Stimulated activated CD8-positive, alpha-beta memory T cell treated with anti-CD3 and anti-CD28 coated beads, Interleukin-15, amount 100 ng/mL, for 24 hours (primary cell): ENCODE measurements around the gene ING2.

Experiments
- DNase-seq: peaks from one replicate; pipeline ENCODE4 v3.0.0-alpha.2; 2020; ENCODE audit warnings: low read depth

Gene ING2

GRCh38 chr4:183499801-183500200, 5.1 kb upstream of the ING2 start:
- DNase-seq, result no peak

- DNase-seq, result peak; percentile 14
Measured at GRCh38 chr4:183503497-183504063, 1.3 kb upstream of the ING2 start.

DNA sequence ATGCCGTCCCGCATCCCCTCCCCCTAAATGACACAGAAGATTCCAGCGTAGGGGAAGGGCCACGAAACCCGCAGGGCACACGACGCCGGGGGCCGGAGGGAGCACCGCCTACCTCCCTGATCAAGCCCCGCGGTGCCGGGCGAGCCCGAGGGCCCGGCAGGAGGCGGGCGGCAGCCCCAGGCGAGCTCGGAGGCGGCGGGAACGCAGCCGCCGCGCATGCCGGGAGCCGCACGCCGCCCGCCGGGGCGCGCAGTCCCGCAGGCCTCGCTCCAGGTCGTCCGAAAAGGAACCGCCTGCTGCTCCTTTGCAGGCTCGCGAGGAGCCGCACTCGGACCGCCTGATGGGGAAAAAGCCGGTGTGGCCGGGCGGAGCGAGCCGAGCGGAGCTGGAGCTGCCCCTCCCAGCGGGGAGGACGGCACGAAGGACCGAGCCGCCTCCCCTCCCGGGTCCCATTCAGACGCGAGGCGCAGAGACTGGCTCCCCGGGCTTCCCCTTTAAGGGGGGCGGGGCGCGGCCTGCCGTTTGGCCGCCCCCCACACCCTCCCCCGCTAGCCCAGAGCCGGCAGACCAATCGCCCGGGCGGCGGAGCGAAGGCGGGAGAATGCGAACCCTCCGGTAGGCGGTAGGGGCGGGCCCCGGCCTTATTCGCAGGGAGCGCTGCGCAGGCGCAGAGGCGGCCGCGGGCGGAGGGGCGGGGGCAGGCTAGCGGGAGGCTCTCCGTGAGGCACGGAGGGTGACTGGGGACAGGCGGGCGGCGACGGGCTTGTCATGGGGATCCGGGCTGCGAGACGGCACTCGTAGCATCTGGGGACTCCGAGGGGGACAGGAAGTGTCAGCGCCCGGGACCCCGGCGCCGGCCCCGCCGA, 561 bp upstream of the ING2 start:
- DNase-seq, result peak; percentile 97

DNA sequence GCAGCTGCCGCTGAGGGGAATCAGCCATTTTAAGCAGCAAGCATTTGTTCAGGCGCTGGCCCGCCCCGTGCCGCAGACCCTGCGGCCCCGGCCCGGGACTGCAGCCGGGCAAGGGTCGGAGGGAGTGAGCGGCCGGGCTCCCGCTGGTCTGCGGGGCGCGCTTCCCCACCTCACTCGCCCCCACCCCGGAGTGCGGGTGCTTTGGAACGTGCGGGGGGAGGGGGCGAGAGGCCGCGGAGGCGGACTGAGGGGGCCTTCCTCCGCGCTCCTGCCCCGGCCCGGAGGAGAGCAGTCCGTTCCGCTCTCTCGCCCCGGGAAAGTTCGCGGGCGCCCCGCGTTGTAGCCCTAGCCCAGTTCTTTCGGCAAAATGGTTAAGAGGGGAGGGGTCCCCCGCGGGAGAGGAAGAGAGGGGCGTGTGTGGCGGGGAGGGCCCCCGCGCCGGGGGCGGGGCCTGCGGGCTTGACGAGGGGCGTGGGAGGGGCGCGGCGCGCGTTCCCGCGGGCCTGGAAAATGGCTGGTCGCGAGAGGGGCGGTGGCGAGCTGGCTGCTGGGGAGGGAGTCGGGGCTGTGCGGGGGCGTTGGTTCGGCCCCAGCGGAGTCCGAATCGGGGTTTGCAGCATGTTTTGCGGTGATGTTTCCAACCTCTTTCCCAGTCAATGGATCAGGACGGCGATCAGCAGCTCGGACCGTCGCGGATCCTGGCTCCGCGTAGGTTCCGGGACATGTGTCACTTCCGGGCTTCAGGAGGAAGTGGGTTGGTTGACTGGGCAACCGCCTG, 942 bp downstream of the ING2 start:
- peak; percentile 83 for DNase-seq

- no peak for DNase-seq
Measured at GRCh38 chr4:183506389-183506735, 1.5 kb downstream of the ING2 start.

DNA sequence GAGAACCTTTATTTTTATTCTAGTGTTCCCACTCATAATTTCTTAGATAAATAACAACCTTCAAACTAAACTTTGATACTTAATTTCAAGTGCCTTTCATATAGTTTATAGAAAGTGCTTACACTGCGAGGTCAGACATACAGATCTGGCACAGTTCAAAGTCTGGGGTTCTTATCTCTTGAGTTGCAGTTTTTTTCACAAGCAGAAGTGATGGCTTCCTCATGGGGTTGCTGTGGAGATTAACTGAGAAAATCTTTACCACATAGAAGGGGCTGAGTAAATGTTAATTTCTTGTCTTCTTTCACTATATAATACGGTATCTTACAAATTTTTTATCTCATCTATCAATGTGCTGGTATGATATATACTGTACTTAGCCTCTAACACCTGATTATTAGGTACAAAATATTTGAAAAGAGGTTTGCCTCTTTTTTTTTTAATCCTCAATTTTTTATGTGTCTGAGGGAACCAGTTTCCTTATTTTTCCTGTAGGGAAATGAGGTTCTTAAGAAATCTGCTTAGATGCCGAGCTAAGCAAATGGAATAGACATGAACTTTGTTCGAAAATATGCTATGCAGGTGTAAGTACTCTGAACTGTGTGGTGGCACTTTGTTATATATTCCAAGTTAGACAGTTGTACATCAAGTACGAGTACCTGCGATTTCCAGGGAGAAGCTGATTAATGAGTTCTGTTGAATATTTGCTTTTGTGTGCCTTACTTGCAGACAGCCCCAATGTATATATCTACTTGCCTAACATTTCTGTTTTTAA, 3.3 kb downstream of the ING2 start:
- no peak for DNase-seq

GRCh38 chr4:183508697-183509335, 4.0 kb downstream of the ING2 start:
- DNase-seq, result no peak

DNA sequence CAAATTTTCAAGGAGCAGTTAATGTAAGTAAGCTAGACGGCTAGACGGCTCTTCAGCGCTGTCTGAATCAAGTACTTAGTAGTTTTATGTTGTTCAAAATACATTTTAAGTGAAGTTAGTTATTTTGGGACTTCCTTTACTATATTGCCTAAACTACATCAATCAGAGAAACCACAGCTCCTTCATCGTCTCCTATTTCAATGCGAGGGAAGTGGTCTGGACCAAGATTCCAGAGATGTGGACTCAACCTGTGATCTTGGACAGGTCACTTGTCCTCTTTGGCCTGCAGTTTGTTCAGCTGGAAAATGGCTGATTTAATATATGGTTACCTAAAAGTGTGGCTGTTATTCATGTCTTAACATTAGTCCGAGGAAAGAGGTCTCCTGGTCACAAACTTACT, 10.6 kb downstream of the ING2 start:
- DNase-seq, result no peak

DNA sequence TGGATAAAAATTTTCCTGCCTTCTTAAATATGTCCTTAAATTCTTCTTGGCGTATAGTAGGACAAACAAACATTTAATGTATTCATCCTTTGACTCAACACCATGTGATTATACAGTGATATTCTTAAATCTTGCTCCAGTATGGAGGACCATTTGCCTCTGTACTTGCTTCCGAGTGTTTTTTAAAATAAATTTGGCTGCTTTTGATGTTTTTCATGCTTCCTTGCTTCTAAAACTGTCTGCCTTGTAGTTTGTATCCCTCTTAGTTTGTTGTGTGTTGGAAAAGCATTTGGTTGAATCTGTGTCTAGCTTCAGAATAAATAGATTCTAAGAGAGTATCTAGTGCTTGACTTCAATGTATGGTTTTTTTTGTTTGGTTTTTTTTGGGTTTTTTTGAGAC, 12.3 kb downstream of the ING2 start:
- DNase-seq, result no peak

GRCh38 chr4:183517781-183518180, 12.9 kb downstream of the ING2 start:
- no peak for DNase-seq

GRCh38 chr4:183522821-183523220, 18.0 kb downstream of the ING2 start:
- no peak for DNase-seq

- DNase-seq, result no peak
Measured at GRCh38 chr4:183527326-183527725, 22.5 kb downstream of the ING2 start.

GRCh38 chr4:183532821-183533220, 28.0 kb downstream of the ING2 start:
- no peak for DNase-seq

DNA sequence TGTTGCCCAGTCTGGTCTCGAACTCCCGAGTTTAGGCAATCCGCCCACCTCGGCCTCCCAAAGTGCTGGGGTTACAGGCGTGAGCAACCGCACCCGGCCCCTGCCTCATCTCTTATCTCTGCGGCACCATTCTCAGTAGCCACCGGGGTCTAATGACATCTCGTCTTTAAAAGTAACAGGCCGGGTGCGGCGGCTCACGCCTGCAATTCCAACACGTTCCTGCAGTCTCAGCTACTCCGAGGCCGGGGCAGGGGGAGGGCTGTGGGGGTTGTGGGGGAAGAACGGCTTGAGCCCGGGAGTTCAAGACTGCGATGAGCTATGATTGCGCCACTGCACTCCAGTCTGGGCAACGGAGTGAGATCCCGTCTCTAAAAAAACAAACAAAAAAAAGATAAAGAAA, 28.8 kb downstream of the ING2 start:
- no peak for DNase-seq

DNA sequence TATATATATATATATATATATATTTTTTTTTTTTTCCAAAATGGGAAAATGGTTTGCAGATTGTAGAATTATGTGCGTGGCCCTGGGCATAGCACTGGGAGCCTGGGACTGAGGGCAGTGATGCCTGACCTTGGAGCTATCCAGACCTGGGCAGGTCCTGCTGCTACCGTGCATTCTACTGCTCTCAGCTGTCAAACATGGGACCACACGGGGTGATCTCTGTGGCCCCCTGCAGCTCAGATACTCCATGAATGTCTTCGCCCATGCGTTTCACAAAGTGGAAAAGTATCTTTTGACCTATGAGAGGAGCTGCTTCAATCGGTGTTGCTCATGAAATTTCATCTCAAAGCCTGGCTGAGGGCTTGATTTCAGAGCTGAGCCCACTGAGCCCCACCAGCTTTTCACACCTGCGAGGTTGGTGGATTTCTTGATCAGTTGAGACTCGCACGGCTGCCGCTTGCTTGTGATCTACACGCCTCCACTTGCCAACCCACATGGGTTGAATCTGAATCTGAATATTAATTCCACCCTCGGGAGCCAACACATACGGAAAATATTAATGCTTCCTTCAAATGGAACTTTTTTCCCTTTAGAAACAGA, 35.7 kb downstream of the ING2 start:
- no peak for DNase-seq

DNA sequence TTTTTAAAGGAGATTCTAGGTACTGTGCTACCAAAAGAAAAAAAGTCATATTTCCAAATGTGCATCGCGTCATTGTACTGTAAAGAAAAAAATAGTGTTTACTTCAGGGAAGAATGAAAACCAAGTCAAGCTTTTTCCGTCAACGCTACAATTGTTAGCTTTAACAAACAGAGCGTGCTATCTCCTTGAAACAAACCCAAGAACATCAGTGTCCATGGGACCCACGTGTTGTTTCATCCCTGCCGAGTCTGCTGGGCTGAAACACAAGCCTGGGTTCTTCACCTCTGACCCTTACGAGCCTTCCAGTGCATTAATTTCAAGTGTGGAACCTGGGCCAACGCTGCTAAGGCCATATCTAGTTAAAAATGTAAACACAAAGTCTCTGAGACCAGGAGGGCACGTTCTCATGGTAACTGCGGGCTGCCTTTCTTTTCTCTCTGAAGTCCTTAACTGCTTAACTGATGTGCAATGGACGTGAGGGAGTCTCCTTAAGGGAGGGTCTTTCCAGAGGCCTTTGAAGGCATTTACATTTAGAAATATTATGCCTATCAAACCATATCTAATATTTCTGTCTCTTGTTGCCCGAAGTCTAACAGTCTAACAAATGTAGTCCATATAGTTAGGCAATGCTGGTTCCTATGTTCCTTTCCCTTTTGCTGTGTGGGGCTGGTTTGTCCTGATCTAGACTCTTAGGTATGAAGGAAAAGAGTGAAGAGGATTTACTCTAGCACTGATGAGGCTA, 36.3 kb downstream of the ING2 start:
- DNase-seq, result no peak

GRCh38 chr4:183541752-183542040, 36.8 kb downstream of the ING2 start:
- DNase-seq, result no peak

- no peak for DNase-seq
Measured at GRCh38 chr4:183543435-183543834, 38.6 kb downstream of the ING2 start.

- no peak for DNase-seq
Measured at GRCh38 chr4:183544109-183544508, 39.3 kb downstream of the ING2 start.

DNA sequence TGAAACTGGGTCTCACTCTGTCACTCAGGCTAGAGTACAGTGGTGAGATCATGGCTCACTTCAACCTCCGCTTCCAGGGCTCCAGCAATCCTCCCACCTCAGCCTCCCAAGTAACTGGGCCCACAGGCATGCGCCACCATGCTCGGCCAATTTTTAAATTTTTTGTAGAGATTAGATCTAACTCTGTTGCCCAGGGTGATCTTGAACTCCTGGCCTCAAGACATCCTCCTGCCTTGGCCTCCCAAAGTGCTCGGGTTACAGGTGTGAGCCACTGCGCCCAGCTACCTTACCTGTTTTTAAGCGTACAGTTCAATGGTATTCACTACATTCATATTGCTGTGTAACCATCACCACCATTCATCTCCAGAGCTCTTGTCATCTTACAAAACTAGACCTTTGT, 41.5 kb downstream of the ING2 start:
- no peak for DNase-seq

DNA sequence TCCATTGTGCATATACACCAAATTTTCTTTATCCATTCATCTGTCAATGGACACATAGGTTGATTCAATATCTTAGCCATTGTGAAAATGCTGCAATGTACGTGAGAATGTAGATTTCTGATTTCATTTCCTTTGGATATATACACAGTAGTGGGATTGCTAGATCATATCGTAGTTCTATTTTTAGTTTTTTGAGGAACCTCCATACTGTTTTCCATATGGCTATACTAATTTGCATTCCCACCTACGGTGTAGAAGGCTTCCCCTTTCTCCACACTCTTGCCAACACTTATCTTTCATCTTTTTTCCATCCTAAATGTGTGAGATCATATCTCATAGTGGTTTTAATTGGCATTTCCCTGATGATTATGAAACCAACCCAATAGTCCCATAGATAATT, 43.4 kb downstream of the ING2 start:
- no peak for DNase-seq
